H1 (cell line): ENCODE measurements around the gene COL25A1.

Experiments used
- EGR1 ChIP-seq: IDR thresholded peaks from 2 replicates; pipeline ENCODE4 v1.6.1; 2011; ENCODE audit warnings: low read depth, low read length, borderline replicate concordance
- EZH2 ChIP-seq: fragments of 200-600 bp; sonication (generic); IDR thresholded peaks from 2 replicates; pipeline ENCODE4 v1.7.1; 2012; ENCODE audit warnings: low read depth, mild to moderate bottlenecking, moderate library complexity, low read length, inconsistent platforms; ENCODE audit not compliant: severe bottlenecking
- POLR2A ChIP-seq, 2 experiments: IDR thresholded peaks; 1 replicate in 1 of 2; 2 replicates in 1 of 2; pipeline ENCODE4 v1.6.1; 2011; ENCODE audit warnings: low read depth in 2 of 2, low read length in 2 of 2, mild to moderate bottlenecking in 2 of 2; ENCODE audit errors: control extremely low read depth in 1 of 2
- RAD21 ChIP-seq, 2 experiments: IDR thresholded peaks in 1 of 2; conservative IDR thresholded peaks in 1 of 2; 2 replicates each; pipeline ENCODE4 v1.6.1; 2011; ENCODE audit warnings: low read depth in 2 of 2, low read length in 2 of 2, improper control_type of control experiment in 1 of 2, inconsistent platforms in 1 of 2, mild to moderate bottlenecking in 1 of 2, moderate library complexity in 1 of 2
- SP2 ChIP-seq: IDR thresholded peaks from 2 replicates; pipeline ENCODE4 v1.6.1; 2012; ENCODE audit warnings: mild to moderate bottlenecking, low read length, inconsistent platforms
- TF ChIP-seq, protein P1 (sequence below), 3 experiments: IDR thresholded peaks; 1 replicate in 2 of 3; 2 replicates in 1 of 3; pipeline versions ENCODE4 v1.5.1 to v1.6.1; 2011; ENCODE audit warnings: low read length in 3 of 3, mild to moderate bottlenecking in 3 of 3, inconsistent platforms in 2 of 3, low read depth in 1 of 3, moderate library complexity in 1 of 3; ENCODE audit not compliant: insufficient read depth in 1 of 3; ENCODE audit errors: control extremely low read depth in 1 of 3

GRCh38 chr4:109229028-109229427, 73.4 kb downstream of the COL25A1 start:
- no peak for TF ChIP-seq EGR1
- TF ChIP-seq EZH2: no peak
- TF ChIP-seq SP2: no peak
- no peak for TF ChIP-seq POLR2A (IDR thresholded peaks at IDR 0.05; ENCODE audit: control extremely low read depth in 1 of 2, low read depth in 2 of 2, low read length in 2 of 2)
- TF ChIP-seq, protein P1, sequence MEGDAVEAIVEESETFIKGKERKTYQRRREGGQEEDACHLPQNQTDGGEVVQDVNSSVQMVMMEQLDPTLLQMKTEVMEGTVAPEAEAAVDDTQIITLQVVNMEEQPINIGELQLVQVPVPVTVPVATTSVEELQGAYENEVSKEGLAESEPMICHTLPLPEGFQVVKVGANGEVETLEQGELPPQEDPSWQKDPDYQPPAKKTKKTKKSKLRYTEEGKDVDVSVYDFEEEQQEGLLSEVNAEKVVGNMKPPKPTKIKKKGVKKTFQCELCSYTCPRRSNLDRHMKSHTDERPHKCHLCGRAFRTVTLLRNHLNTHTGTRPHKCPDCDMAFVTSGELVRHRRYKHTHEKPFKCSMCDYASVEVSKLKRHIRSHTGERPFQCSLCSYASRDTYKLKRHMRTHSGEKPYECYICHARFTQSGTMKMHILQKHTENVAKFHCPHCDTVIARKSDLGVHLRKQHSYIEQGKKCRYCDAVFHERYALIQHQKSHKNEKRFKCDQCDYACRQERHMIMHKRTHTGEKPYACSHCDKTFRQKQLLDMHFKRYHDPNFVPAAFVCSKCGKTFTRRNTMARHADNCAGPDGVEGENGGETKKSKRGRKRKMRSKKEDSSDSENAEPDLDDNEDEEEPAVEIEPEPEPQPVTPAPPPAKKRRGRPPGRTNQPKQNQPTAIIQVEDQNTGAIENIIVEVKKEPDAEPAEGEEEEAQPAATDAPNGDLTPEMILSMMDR (IDR thresholded peaks at IDR 0.05; ENCODE audit: control extremely low read depth in 1 of 3, insufficient read depth in 1 of 3, low read depth in 1 of 3, low read length in 3 of 3): no peak
- TF ChIP-seq RAD21 (IDR thresholded peaks at IDR 0.05 in 1 of 2, conservative IDR thresholded peaks at IDR 0.05 in 1 of 2; ENCODE audit: low read depth in 2 of 2, low read length in 2 of 2): no peak
